ENCODE data around the gene ZFP36.

The ZFP36 gene

DNA sequence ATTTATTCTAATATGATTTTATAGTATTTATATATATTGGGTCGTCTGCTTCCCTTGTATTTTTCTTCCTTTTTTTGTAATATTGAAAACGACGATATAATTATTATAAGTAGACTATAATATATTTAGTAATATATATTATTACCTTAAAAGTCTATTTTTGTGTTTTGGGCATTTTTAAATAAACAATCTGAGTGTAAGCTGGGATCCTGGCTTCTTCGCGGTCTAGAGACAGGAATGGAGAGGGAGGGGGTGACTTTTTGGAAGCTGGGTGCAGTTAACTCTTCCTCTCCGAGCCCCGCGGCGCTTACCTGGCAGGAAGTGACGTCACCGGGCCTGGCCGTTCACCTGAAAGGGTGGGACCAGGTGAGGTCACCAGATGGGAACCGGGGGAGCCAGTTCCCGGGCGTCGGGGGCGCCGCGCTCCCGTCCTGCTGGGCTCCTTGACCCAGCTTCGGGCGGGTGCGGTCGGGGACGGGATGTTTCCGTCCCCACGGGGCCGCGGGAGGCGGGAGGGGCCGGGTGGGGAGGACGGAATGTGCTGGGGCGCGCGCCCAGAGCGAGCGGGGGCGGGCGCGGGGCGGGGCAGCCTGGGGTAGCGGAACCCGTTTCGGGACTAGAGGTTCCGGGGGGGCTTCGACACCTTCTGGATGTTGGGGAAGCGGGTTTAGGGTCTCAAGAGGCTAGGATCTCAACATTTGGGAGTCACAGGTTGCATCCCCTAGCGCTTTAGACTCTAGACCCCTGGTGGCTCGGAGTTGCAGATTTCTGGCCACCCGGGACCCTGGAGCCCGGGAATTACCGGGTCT, 2.8 kb downstream of the ZFP36 start:
- Histone ChIP-seq H3K27me3 (ENCODE audit: control insufficient read depth, insufficient read depth, low read length) (no peaks in the 10 kb centered on the region), H3K36me3 (ENCODE audit: control insufficient read depth, insufficient read depth, low read length) (no peaks in the 10 kb centered on the region), H3K4me1 (peaks cover 17% of the 10 kb centered on the region)

DNA sequence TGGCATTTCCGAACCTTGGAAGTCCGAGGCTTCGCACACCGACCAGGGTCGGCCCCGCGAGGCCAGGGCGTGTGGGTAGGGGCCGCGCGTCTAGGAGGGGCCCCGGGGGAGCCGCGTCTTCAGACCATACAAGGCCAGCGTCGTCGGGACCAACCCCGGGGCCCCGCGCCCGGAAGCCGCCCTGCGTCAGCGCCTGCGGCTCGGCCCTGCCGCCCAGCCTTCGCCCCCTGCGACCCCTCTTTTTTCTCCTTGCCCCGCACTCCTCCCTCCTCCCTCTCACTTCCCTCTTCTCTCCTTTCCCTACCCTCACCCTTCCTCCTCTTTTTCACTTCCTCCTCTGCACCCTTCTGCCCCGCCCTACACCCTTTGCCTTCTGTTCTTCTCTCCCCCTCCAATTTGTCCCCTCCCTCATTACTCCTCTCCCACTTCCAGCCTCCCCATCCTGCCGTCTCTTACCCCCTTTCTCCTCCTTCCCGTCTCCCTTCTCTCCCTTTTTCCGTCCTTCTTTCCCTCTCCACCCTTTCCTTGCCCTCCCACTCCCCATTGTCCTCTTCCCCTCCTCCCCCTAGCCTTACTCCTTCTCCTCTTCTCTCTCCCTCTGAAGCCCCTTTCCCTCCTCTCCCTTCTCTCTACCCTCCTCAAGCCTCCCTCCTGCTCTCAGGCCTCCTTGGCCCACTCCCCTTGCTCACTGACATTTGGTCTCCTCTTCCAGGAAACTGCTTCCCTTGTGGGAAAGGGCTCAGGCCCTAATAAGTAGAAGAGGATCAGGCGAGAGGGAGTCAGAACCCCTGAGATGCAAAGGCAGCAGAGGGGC, 3.6 kb downstream of the ZFP36 start:
- Histone ChIP-seq H3K27ac (peak overlapping the region; percentile 100), H3K9me3 (ENCODE audit: control insufficient read depth, low read length) (no peaks in the 10 kb centered on the region), H3K36me3 (ENCODE audit: control insufficient read depth, insufficient read depth, low read length) (no peaks in the 10 kb centered on the region), H3K27me3 (ENCODE audit: control insufficient read depth, insufficient read depth, low read length) (no peaks in the 10 kb centered on the region), H3K79me2 (peaks cover 14% of the 10 kb centered on the region), H3K4me3 (ENCODE audit: low read depth, low read length) (peak overlapping the region; percentile 86), H3K9ac (peak overlapping the region; percentile 78), H3K4me1 (peaks cover 17% of the 10 kb centered on the region), H2AFZ (peak overlapping the region; percentile 75), H3K4me2 (ENCODE audit: low read length) (peak overlapping the region; percentile 95)
- TF ChIP-seq, protein P1, sequence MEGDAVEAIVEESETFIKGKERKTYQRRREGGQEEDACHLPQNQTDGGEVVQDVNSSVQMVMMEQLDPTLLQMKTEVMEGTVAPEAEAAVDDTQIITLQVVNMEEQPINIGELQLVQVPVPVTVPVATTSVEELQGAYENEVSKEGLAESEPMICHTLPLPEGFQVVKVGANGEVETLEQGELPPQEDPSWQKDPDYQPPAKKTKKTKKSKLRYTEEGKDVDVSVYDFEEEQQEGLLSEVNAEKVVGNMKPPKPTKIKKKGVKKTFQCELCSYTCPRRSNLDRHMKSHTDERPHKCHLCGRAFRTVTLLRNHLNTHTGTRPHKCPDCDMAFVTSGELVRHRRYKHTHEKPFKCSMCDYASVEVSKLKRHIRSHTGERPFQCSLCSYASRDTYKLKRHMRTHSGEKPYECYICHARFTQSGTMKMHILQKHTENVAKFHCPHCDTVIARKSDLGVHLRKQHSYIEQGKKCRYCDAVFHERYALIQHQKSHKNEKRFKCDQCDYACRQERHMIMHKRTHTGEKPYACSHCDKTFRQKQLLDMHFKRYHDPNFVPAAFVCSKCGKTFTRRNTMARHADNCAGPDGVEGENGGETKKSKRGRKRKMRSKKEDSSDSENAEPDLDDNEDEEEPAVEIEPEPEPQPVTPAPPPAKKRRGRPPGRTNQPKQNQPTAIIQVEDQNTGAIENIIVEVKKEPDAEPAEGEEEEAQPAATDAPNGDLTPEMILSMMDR (IDR thresholded peaks at IDR 0.05), result no peak

More for the DNA sequence above, 2.8 kb downstream of the ZFP36 start:
- peaks cover 14% of the 10 kb centered on the region for H3K79me2 ChIP-seq
- H3K4me2 ChIP-seq (ENCODE audit: low read length), result peak overlapping the region; percentile 95
- peak overlapping the region; percentile 86 for H3K4me3 ChIP-seq (ENCODE audit: low read depth, low read length)
- H3K9me3 ChIP-seq (ENCODE audit: control insufficient read depth, low read length), result no peaks in the 10 kb centered on the region
- H2AFZ ChIP-seq, result peak overlapping the region; percentile 75
- TF ChIP-seq, protein P1 (IDR thresholded peaks at IDR 0.05), result no peak
- H3K9ac ChIP-seq, result peak overlapping the region; percentile 78
- H3K27ac ChIP-seq, result peak overlapping the region; percentile 100

DNA sequence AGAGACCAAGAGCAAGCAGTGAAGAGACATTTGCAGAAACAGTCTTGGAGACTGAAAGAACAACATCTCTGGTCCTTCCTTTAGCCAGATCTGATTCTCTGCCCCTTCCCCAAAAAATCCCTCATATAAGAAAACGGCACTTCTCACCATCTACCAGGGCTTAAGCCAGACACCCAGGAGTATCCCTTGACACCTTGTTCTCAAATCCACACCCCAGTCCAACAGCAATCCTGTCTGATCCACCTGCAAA, 4.1 kb downstream of the ZFP36 start:
- H3K4me3 ChIP-seq (ENCODE audit: low read depth, low read length), result peak overlapping the region; percentile 86
- peaks cover 14% of the 10 kb centered on the region for H3K79me2 ChIP-seq
- H2AFZ ChIP-seq, result no peak overlapping the region
- H3K9ac ChIP-seq, result no peak overlapping the region
- TF ChIP-seq, protein P1 (IDR thresholded peaks at IDR 0.05), result no peak
- no peaks in the 10 kb centered on the region for H3K36me3 ChIP-seq (ENCODE audit: control insufficient read depth, insufficient read depth, low read length)
- peak overlapping the region; percentile 100 for H3K27ac ChIP-seq
- H3K4me2 ChIP-seq (ENCODE audit: low read length), result peak overlapping the region; percentile 95
- H3K27me3 ChIP-seq (ENCODE audit: control insufficient read depth, insufficient read depth, low read length), result no peaks in the 10 kb centered on the region
- peaks cover 17% of the 10 kb centered on the region for H3K4me1 ChIP-seq
- no peaks in the 10 kb centered on the region for H3K9me3 ChIP-seq (ENCODE audit: control insufficient read depth, low read length)

DNA sequence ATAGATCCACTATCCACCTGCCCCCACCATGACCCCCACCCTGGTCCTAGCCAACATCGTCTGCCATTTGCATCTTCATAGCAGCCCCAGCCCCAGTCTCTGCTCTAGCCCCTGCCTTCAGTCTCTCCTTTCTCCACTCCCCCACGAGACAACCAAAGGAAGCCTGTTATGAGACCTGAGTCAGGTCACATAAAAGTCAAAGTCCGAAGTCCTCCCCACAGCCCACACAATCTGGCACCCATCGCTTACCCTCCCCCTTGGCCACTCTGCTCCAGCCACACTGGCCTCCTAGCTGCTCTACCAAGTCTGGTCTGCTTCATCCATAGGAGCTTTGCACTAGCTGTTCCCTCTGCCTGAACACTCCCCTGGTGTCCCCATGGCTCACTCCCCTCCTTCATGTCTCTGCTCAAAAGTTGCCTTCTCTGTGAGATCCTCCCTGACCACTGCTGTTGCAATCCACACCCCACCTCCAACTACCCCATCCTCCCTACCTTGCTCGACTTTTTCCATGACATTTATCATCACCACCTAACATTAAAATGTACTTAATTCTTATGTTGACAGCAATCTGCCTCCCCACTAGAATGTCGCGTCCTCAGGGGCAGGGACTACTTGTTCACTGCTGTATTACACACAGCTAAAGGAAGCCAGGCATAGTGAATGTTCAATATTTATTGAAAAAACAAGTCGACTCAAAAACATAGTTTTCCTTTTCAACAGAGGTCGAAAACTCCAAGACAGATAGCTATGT, 4.6 kb downstream of the ZFP36 start:
- TF ChIP-seq, protein P1 (IDR thresholded peaks at IDR 0.05), result no peak
- Histone ChIP-seq H3K9ac (no peak overlapping the region), H2AFZ (no peak overlapping the region), H3K4me3 (ENCODE audit: low read depth, low read length) (peak overlapping the region; percentile 86), H3K27me3 (ENCODE audit: control insufficient read depth, insufficient read depth, low read length) (no peaks in the 10 kb centered on the region), H3K9me3 (ENCODE audit: control insufficient read depth, low read length) (no peaks in the 10 kb centered on the region), H3K4me1 (peaks cover 17% of the 10 kb centered on the region), H3K4me2 (ENCODE audit: low read length) (peak overlapping the region; percentile 95), H3K36me3 (ENCODE audit: control insufficient read depth, insufficient read depth, low read length) (no peaks in the 10 kb centered on the region), H3K27ac (peak overlapping the region; percentile 100), H3K79me2 (peaks cover 14% of the 10 kb centered on the region)

Data from parathyroid adenoma (tissue), 2 donors.